SIG-M5 treated with dmso at 0.1 percent for 504 hours (cell line): ENCODE measurements around the gene NCOA6.

Experiments used
- DNase-seq: peaks from one replicate; lab custom pipeline; 2025; ENCODE audit not compliant: unreplicated experiment; lab: John Stamatoyannopoulos, UW

The NCOA6 gene

GRCh38 chr20:34825530-34826362 lies at the start of gene NCOA6:
NCOA6 (minus strand) TSS chr20:34825651; CDS start chr20:34782355, 43,296 bp downstream.
- DNase-seq: peak; percentile 71

DNA sequence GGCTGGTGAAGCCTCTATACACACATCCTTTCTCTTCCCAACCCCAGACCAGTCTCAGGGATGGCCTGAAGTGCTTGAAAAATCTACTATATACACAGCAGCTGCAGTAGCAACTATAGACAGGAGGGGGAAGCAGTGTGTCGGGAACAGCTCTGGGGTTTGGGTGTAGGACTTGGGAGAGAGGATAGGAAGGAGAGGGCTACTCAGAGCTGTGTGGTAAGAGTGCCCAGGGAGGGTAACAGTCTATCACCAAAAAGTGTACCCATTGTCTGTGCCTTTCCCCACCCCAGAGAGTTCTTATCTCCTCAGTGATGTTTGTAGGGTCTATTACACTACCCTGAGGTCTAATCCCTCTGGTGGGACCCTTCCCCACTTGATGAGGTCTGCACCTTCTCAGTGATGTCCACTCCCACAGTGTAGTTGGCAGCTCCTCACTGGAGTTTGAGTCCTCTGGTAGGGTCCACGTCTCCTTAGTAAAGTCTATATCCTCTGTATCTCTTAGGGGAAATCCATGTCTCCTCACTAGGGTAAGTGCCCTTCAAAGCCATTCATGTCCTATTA lies 48.7 kb upstream of the NCOA6 start:
- DNase-seq: peak; percentile 91

DNA sequence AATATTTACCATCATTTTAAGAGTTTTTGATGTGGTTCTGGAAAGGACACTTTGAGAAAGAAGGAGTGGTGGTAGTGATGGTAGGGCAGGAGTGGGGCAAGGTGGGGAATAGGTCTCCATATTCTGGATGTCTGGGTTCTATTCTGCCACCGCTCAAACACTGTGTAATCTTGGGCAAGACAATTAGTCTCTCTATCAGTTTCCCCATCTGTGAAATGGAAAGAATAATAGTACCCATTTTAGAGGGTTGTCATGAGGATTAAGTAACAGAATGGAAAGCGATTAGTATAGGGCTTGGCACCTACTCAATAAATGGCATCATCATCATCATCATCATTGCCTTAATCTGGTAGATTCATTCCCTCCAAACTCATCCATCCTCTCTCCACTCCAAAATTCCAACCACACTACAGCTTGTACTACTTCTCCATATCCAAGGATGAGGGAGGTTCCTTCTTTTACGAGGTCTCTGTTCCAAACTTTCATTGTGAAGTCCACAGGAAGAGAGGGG lies 48.2 kb upstream of the NCOA6 start:
- DNase-seq: no peak

- peak; percentile 60 for DNase-seq
Measured at GRCh38 chr20:34872622-34873224, 47.3 kb upstream of the NCOA6 start, which contains the start of gene GGT7. GGT7 (minus strand) TSS chr20:34872856; CDS start chr20:34872815, 41 bp downstream.

DNA sequence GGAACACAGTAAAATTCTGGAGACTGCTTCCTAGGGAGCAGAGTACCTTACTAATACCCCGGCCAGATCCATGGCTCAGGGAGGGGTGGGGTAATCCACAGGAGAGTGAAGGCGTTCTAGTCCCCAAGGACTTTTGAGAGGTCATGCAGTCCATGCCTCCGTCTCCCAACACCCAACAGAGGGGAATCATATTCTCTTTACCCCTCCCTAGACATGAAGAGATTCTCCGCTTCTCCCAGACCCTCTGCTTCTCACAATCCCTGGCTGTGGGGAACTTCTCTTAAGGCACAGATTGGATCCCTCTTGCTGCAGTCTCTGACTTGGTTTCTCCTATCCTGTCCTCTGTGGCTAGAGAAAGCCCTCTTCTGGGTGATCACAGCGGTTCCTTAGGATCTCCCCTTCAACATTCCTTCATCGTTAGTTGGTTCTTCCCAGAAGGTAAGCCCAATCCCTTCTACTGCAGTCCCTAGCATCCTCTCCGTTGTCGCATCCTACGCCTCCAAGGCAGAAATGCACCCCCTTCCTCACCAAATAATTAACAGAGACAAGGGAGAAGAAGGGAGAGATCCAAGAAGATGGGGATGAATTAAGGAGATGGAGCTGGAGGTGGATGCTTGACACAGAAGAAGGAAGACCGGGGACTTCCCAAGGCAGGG lies 46.6 kb upstream of the NCOA6 start:
- DNase-seq: no peak

DNA sequence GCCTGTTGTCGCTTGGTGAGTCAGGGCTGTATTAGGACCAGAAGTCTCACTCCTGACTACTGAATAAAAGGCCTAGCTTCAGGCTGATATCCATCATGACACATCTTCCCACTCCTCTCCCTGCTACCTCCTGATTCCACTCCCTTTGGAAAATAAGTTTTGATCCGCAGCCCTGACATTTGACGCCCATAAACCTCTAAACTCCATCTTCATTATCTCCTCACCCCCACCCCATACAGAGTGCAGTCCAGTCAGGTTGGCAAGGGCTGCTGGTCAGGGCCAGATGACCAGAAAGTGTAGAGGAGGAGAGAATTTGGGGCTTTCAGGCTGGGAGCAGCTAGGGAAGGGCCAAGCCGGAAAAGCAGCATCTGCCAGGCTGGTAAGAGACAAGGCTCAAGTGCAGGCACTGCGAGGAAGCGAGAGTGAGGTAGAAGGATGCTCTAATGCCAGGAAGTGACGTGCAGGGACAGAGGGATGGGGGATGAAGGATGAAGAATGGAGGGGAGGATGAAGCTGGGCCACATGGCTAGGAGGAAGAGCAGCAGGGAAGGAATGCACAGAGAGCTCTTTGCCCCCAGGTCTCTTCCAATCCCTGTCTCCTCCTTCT lies 46.0 kb upstream of the NCOA6 start:
- no peak for DNase-seq

DNA sequence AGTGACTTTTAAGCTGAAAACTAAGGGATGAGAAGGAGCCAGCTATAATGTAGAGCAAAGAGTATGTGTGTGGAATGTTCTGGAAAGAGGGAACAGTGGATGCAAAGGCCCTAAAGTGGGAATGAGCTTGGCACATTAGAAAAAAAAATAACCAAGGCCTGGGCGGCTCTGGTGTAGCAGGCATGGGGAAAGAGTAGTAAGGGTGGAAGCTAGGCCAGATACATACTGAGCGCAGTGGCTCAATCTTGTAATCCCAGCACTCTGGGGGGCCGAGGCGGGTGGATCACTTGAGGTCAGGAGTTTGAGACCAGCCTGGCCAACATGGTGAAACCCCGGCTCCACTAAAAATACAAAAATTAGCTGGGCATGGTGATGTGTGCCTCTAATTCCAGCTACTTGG lies 38.8 kb upstream of the NCOA6 start:
- DNase-seq: no peak

DNA sequence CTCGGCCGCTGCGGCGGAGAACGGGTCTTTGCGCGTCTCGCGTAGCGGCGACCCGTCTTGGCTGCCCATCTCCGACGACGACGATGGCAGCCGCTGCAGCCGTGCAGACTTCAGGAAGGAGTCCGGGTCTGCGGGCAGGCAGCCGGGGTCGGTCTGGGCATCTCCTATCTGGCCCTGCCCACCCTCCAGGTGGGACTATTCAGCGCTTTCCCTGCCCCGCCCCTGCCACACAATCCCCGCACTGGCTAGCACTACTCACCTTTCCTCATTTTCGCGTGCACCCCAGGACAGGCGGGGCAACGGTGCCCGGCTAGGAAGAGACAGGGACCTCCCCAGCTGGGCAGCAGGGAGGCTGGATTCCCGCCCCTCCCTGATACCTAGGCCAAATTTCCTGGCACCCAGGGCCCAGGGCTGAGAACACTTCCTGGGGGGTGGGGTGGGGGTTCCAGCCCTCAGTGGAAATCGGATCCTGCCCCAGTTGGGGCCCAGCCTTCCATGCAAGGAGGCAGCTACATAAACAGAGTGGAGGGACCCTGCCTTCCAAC lies 38.0 kb upstream of the NCOA6 start:
- no peak for DNase-seq

DNA sequence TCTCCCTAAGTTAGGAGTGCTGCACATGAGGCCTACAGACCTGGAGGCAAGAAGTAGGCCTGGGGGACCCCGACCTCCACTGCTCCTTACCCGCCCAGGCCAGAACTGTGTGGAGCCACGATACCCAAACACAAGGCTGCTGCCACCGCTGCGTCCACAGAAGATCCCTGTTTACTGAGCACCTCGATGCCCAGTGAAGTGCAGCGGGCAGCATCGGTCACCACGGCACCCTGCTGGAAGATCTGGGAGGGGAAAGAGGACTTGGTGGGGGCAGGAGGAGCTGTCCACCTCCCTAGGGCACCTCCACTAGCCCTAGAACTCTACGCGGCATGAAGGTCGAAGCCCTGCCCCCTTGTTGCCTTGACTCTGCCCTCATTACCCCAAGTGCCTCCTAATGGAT lies 37.3 kb upstream of the NCOA6 start:
- DNase-seq: no peak

DNA sequence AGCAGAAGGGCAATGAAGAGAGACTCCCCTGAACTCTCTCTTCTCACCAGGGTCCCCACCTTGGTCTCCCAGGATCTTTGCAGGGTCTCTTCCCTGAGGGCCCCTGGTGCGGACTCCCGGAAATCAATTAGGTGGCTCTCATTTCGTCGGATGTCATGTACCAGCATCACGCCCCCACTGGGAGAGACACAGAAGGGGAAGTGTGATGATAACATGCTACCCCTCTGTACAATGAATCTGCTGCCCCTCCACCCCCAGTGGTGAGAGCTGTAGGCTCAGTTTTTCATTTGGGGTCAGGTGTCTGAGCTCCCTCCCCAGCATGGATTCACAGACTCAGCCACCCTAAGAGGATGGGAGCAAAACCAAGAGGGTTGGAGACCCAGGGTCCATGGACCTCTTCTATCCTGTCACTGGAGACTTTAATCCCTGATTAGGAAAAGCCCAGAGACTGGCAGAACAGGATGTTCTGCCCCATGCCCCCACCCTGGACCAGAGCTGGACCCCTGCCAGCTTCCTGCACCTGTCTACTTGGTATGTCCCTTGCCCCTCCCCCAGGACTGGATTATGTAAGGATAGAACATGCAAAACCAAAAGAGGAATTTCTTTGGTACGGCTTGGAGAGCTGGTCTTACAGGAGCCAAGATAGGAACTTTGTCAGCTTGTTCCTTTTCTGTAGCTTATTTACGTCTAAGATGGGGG lies 36.1 kb upstream of the NCOA6 start:
- DNase-seq: no peak

DNA sequence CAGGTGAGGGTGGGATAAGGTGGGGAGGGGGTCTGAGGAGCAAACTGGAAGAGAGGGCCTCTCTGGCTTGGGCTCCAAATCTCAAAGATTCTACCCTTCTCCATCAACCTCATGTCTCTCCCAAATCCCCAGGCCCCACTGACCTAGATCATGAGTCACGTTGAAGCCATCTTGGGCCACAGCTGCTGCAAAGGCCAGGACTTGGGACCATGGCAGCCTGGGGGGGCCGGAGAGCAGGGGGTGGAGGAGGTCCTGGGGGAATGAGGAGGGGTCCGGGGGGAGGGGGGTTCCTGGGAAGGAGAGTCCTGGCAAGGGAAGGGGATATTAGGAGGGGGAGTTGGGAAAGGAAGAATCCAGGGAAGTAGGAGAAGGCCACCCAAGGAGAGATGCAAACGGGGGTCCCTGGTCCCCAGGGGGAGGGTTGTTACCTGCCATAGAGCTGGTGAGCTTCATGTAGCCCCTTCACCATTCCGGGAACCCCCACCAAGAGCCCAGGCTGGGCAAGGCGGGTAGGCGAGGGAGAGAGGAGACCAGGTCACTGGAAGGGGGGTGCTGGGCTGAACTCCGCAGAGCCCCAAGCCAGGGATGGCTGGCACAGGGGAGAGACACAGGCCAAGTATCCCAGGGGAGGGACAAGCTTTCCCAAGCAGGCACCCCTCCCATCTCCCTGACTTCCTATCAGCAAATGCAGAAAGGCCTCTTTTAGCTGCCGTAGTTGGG lies 34.5 kb upstream of the NCOA6 start:
- no peak for DNase-seq

- no peak for DNase-seq
Measured at GRCh38 chr20:34859367-34859766, 33.9 kb upstream of the NCOA6 start.

DNA sequence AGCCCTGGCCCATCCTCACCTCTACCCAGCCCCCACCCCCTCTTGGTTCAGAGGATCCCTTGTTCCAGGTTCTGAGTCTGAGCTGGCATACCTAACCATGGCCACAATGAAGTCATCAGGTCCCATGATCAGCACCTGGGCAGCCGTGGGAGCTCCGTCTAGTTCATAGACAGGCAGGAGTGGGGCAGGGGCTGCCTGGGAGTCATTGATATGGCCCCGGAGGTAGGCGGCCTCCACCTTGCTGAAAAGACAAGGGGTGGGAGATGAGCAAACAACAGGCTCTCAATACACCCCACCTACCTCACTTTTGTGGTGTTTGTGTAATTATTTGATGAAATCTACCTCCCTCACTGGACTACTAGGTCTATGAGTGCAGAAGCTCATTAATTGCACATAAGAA lies 26.8 kb upstream of the NCOA6 start:
- DNase-seq: no peak

- DNase-seq: no peak
Measured at GRCh38 chr20:34850969-34851368, 25.5 kb upstream of the NCOA6 start.

- DNase-seq: no peak
Measured at GRCh38 chr20:34849778-34850177, 24.3 kb upstream of the NCOA6 start.

GRCh38 chr20:34848597-34848996 lies 23.1 kb upstream of the NCOA6 start:
- no peak for DNase-seq

GRCh38 chr20:34843421-34843820 lies 18.0 kb upstream of the NCOA6 start:
- no peak for DNase-seq

GRCh38 chr20:34842143-34842542 lies 16.7 kb upstream of the NCOA6 start:
- no peak for DNase-seq

DNA sequence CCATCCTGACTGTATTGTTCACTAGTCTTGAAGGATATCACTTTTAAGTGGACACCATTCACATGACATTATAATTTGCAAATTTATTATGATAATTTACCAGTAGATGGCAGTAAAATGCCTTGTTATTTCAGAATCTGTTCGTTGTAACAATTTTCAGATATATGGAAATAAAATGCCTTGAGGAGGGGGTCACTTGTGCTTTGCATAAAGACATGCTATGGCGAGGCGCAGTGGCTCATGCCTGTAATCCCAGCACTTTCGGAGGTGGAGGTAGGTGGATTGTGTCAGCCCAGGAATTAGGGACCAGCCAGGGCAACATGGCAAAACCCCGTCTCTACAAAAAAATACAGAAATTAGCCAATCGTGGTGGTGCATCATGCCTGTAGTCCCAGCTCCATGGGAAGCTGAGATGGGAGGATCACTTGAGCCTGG lies 9.0 kb upstream of the NCOA6 start:
- peak; percentile 67 for DNase-seq
